ENCODE data around the gene ALAS1.

DNA sequence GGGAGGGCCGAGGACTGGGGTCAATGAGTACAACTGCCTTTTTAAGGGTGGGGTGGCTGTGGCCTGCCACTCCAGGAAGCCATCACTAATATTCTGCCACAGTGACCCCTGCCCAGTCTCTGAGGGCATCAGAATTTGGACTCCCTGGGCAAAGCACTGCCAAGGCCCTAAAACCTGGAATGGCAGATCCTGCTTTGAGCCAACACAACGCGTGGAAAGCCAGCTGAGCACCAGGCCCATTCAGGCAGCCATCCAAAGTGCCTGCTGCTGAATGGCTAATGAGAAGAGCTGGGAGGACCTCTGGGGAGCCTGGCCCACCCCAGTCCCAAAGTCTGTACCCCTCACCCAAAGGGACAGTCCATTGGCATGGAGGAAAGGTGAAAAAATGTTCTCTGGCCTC, 36.0 kb downstream of the ALAS1 start:
- no peak for TF ChIP-seq ELF4 (IDR thresholded peaks at IDR 0.05)
- no peak for TF ChIP-seq SP1 (IDR thresholded peaks at IDR 0.05)
- no peak for TF ChIP-seq FOXK2 (IDR thresholded peaks at IDR 0.05)
- no peak for TF ChIP-seq FOXM1 (IDR thresholded peaks at IDR 0.05; ENCODE audit: borderline replicate concordance)
- TF ChIP-seq, protein P1, sequence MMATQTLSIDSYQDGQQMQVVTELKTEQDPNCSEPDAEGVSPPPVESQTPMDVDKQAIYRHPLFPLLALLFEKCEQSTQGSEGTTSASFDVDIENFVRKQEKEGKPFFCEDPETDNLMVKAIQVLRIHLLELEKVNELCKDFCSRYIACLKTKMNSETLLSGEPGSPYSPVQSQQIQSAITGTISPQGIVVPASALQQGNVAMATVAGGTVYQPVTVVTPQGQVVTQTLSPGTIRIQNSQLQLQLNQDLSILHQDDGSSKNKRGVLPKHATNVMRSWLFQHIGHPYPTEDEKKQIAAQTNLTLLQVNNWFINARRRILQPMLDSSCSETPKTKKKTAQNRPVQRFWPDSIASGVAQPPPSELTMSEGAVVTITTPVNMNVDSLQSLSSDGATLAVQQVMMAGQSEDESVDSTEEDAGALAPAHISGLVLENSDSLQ (IDR thresholded peaks at IDR 0.05): no peak
